ENCODE data around the gene ARRDC4. TPM values are rescaled to one million over a fixed set of nuclear protein-coding genes. Genes with fewer than 3 reads are reported as not detected.

ARRDC4 gene
- total RNA-seq, 1 experiment from 2014 or later: 9.0 TPM

DNA sequence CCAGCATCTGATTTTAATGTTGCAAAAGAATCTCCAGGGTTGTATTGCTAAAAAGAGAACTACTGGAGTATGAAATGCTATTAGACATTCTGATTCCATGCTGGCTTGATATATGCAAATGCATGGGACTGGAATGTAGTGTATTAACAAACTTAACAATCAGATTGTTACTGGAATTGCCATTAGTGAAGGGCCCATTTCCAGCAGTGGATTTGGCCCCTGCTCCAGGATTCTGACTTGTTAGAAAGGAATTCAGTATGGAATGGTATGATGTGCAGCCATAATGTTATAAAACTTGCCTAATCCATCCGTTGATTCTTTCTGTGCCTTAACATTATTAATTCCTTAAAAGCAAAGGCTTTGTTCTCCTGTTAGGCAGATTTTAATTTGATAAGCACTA, 7.9 kb downstream of the ARRDC4 start (continued):
- TF ChIP-seq, protein P1, sequence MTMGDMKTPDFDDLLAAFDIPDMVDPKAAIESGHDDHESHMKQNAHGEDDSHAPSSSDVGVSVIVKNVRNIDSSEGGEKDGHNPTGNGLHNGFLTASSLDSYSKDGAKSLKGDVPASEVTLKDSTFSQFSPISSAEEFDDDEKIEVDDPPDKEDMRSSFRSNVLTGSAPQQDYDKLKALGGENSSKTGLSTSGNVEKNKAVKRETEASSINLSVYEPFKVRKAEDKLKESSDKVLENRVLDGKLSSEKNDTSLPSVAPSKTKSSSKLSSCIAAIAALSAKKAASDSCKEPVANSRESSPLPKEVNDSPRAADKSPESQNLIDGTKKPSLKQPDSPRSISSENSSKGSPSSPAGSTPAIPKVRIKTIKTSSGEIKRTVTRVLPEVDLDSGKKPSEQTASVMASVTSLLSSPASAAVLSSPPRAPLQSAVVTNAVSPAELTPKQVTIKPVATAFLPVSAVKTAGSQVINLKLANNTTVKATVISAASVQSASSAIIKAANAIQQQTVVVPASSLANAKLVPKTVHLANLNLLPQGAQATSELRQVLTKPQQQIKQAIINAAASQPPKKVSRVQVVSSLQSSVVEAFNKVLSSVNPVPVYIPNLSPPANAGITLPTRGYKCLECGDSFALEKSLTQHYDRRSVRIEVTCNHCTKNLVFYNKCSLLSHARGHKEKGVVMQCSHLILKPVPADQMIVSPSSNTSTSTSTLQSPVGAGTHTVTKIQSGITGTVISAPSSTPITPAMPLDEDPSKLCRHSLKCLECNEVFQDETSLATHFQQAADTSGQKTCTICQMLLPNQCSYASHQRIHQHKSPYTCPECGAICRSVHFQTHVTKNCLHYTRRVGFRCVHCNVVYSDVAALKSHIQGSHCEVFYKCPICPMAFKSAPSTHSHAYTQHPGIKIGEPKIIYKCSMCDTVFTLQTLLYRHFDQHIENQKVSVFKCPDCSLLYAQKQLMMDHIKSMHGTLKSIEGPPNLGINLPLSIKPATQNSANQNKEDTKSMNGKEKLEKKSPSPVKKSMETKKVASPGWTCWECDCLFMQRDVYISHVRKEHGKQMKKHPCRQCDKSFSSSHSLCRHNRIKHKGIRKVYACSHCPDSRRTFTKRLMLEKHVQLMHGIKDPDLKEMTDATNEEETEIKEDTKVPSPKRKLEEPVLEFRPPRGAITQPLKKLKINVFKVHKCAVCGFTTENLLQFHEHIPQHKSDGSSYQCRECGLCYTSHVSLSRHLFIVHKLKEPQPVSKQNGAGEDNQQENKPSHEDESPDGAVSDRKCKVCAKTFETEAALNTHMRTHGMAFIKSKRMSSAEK (CRISPR knock-in tag; IDR thresholded peaks at IDR 0.05; ENCODE audit: borderline replicate concordance): no peak
- TF ChIP-seq FOXP1 (CRISPR knock-in tag; IDR thresholded peaks at IDR 0.05; ENCODE audit: borderline replicate concordance): no peak
- TF ChIP-seq FOXK1 (CRISPR knock-in tag; IDR thresholded peaks at IDR 0.05): no peak
- TF ChIP-seq, protein P2, sequence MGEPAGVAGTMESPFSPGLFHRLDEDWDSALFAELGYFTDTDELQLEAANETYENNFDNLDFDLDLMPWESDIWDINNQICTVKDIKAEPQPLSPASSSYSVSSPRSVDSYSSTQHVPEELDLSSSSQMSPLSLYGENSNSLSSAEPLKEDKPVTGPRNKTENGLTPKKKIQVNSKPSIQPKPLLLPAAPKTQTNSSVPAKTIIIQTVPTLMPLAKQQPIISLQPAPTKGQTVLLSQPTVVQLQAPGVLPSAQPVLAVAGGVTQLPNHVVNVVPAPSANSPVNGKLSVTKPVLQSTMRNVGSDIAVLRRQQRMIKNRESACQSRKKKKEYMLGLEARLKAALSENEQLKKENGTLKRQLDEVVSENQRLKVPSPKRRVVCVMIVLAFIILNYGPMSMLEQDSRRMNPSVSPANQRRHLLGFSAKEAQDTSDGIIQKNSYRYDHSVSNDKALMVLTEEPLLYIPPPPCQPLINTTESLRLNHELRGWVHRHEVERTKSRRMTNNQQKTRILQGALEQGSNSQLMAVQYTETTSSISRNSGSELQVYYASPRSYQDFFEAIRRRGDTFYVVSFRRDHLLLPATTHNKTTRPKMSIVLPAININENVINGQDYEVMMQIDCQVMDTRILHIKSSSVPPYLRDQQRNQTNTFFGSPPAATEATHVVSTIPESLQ (CRISPR knock-in tag; IDR thresholded peaks at IDR 0.05): no peak
- TF ChIP-seq, protein P3, sequence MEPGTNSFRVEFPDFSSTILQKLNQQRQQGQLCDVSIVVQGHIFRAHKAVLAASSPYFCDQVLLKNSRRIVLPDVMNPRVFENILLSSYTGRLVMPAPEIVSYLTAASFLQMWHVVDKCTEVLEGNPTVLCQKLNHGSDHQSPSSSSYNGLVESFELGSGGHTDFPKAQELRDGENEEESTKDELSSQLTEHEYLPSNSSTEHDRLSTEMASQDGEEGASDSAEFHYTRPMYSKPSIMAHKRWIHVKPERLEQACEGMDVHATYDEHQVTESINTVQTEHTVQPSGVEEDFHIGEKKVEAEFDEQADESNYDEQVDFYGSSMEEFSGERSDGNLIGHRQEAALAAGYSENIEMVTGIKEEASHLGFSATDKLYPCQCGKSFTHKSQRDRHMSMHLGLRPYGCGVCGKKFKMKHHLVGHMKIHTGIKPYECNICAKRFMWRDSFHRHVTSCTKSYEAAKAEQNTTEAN (CRISPR knock-in tag; IDR thresholded peaks at IDR 0.05): no peak
- TF ChIP-seq, protein P4, sequence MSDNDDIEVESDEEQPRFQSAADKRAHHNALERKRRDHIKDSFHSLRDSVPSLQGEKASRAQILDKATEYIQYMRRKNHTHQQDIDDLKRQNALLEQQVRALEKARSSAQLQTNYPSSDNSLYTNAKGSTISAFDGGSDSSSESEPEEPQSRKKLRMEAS (CRISPR knock-in tag; IDR thresholded peaks at IDR 0.05): no peak

DNA sequence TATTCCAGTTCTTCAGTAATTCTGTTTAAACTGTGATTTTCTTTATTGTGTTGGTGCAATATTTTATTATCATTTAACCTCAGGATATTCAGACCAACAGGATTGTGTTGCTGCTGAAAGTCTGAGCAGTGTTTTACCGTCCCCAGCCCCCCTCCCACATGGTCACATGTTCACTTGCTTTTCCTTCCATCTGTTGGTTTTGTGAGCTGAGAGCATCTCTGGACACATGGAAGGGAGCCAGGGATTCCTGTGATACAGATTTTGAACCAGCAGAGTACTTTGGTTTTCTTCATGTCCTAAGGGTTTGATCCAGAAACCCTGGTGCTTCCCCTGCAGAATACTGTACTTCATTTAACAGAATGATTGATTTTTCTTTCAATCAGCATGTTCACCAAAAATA, 11.9 kb downstream of the ARRDC4 start:
- no peak overlapping the region for H3K4me3 Mint-ChIP-seq

DNA sequence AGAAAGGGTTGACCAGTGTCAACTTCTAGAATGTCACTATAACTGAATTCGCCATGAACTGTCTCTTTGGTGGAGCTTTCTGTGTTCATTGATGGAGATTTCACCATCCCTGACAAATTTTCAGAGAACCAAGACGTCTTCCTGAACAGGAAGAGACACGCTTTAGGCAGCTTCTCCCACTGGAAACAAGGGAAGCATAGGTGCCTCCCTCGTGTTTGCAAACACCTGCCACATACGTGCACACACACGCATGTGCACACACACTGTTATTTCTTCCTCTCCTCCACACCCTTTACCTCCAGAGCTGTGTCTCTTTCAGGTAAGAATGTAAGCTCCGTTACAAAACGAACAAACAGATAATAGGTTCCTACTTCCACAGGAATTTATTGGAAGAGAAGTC, 15.6 kb downstream of the ARRDC4 start:
- no peak for ATAC-seq
- Mint-ChIP-seq H3K4me3 (no peak overlapping the region), H3K27ac (no peak overlapping the region), H3K9me3 (no peaks in the 10 kb centered on the region), H3K36me3 (peaks cover 9% of the 10 kb centered on the region), H3K4me1 (no peaks in the 10 kb centered on the region), H3K27me3 (ENCODE audit: low read depth) (no peaks in the 10 kb centered on the region)
- CTCF ChIA-PET: no interaction called here
- no peak for DNase-seq (ENCODE audit: low spot score)
- POLR2A ChIA-PET: no interaction called here
- no peak for TF ChIP-seq IRF2 (CRISPR knock-in tag; IDR thresholded peaks at IDR 0.05; ENCODE audit: borderline replicate concordance, low read depth)
- TF ChIP-seq ATF1 (CRISPR knock-in tag; IDR thresholded peaks at IDR 0.05): no peak
- no peak for TF ChIP-seq ZNF416 (CRISPR knock-in tag; IDR thresholded peaks at IDR 0.05)
- no peak for TF ChIP-seq TEAD1 (CRISPR knock-in tag; IDR thresholded peaks at IDR 0.05)
- no peak for TF ChIP-seq NR3C1 (CRISPR knock-in tag; conservative IDR thresholded peaks at IDR 0.05; ENCODE audit: low read depth)
- TF ChIP-seq, protein P5, sequence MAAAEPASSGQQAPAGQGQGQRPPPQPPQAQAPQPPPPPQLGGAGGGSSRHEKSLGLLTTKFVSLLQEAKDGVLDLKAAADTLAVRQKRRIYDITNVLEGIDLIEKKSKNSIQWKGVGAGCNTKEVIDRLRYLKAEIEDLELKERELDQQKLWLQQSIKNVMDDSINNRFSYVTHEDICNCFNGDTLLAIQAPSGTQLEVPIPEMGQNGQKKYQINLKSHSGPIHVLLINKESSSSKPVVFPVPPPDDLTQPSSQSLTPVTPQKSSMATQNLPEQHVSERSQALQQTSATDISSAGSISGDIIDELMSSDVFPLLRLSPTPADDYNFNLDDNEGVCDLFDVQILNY (CRISPR knock-in tag; IDR thresholded peaks at IDR 0.05): no peak

More for the DNA sequence above, 11.9 kb downstream of the ARRDC4 start:
- Mint-ChIP-seq H3K9me3 (no peaks in the 10 kb centered on the region), H3K4me1 (no peaks in the 10 kb centered on the region), H3K27me3 (ENCODE audit: low read depth) (no peaks in the 10 kb centered on the region), H3K36me3 (peaks cover 24% of the 10 kb centered on the region), H3K27ac (no peak overlapping the region)
- DNase-seq (ENCODE audit: low spot score) (no peak), ATAC-seq (no peak)
- POLR2A ChIA-PET: no interaction called here
- CTCF ChIA-PET: no interaction called here
- TF ChIP-seq PRRX2 (CRISPR knock-in tag; IDR thresholded peaks at IDR 0.05): no peak
- no peak for TF ChIP-seq ELF4 (CRISPR knock-in tag; IDR thresholded peaks at IDR 0.05; ENCODE audit: low read depth)
- no peak for TF ChIP-seq GABPB1 (CRISPR knock-in tag; IDR thresholded peaks at IDR 0.05)
- TF ChIP-seq, protein P6, sequence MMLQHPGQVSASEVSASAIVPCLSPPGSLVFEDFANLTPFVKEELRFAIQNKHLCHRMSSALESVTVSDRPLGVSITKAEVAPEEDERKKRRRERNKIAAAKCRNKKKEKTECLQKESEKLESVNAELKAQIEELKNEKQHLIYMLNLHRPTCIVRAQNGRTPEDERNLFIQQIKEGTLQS (CRISPR knock-in tag; conservative IDR thresholded peaks at IDR 0.05): no peak
